ENCODE results near the gene CFAP73.

CFAP73 gene

DNA sequence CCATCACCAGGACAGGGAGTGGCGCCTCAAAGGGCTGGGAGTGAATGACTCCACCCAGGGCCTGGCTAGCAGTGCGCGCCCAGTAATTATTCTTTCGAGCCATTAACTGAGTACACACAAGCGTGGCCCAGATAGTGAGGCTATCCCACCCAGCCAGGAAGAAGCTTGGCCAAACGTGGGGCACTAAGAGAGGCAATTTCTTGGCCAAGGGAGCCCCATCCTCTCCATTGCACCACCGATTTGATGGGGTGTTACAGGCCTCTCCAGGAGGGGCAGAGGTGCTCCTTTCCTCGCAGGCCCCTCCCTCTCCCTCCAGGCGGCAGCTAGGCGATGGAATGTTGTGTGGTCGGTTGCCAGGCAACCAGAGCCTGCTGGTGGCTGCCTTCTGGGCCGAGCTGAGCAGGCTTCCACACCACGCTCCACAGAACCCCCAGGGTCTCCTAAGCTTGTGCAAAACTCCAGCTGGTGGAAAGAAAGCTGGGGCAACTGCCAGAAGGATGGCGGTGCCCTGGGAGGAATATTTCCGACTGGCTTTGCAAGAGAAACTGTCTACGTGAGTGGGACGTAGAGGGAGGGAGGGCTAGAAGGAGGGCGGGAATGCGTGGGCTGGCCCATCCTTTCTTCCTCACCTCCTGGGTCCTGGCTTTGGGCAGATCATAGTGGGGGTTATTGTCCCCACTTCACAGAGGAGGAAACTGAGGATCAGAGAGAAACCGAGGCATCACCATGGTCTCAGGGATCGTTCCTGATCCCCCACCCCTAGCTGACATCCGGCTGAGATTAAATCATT is at the start of gene CFAP73:
Gene CFAP73 (plus strand): TSS at position 364 of the 790 bp plus-strand sequence. CDS start 134 bp downstream, at position 498.
- TF ChIP-seq ZNF274 (IDR thresholded peaks at IDR 0.05; ENCODE audit: low read depth, low read length) = no peak
- no peak within 1 kb of the TSS for H3K4me3 ChIP-seq (ENCODE audit: low read length)

GRCh38 chr12:113099764-113100163 is 49.8 kb upstream of the CFAP73 start:
- H3K4me3 ChIP-seq (ENCODE audit: low read length) = no peak overlapping the region
- TF ChIP-seq ZNF274 (IDR thresholded peaks at IDR 0.05; ENCODE audit: low read depth, low read length) = no peak

DNA sequence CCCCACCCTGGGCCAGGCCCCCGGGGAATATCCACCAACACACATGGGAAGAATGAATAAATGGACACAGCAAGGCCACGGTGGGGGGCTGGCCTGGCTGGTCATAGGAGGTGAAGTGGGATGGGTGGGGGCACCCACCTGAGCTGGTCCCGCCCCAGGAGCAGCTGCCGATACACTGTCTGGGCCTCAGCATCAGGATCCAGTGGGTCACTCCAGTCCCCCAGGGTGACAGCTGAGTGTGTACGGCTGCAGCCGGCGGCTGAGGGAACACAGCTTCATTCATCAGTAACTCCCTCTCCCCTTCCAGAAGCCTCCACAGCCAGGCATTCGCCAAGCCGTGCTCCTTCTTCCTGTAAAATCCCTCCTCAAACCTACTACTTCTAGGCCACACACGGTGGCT is 47.8 kb upstream of the CFAP73 start:
- no peak for TF ChIP-seq ZNF274 (IDR thresholded peaks at IDR 0.05; ENCODE audit: low read depth, low read length)
- no peak overlapping the region for H3K4me3 ChIP-seq (ENCODE audit: low read length)

- no peak for TF ChIP-seq ZNF274 (IDR thresholded peaks at IDR 0.05; ENCODE audit: low read depth, low read length)
- no peak overlapping the region for H3K4me3 ChIP-seq (ENCODE audit: low read length)
Measured at GRCh38 chr12:113102811-113103210, 46.7 kb upstream of the CFAP73 start.

DNA sequence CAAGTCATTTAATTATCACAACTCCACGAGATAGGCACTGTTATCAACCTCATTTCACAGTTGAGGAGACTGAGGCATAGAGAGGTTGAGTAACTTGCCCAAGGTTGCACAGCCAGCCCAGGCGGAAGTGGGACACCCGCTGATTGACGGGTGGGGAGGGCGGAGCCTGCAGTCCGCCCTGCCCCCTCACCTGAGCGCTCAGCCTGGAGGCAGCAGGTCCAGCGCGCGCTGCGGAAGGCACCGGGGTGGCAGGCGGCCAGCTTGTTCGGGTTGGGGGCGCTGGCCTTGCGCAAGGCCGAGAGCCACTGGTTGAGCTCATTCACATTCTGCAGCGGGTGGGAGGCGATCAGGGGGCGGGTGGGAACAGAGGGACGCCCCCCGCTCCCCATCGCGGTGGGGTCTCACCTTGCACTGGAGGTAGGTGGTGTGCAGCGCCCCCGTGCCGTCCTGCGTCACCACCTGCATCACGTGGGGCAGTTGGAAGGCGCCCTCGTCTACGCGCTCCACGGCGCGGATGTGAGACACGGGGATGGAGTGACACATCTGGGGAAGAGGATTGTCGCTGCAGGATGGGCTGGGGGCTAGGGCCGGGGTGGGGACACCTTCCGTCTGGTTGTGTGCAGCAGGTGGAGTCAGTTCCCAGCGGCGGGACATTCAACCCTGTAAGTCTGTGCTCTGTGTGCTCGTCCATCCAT is 45.6 kb upstream of the CFAP73 start:
- H3K4me3 ChIP-seq (ENCODE audit: low read length) = no peak overlapping the region

GRCh38 chr12:113104953-113105510 is 44.5 kb upstream of the CFAP73 start:
- no peak overlapping the region for H3K4me3 ChIP-seq (ENCODE audit: low read length)
- no peak for TF ChIP-seq ZNF274 (IDR thresholded peaks at IDR 0.05; ENCODE audit: low read depth, low read length)

More for the DNA sequence above, 45.6 kb upstream of the CFAP73 start:
- TF ChIP-seq ZNF274 (IDR thresholded peaks at IDR 0.05; ENCODE audit: low read depth, low read length) = no peak

DNA sequence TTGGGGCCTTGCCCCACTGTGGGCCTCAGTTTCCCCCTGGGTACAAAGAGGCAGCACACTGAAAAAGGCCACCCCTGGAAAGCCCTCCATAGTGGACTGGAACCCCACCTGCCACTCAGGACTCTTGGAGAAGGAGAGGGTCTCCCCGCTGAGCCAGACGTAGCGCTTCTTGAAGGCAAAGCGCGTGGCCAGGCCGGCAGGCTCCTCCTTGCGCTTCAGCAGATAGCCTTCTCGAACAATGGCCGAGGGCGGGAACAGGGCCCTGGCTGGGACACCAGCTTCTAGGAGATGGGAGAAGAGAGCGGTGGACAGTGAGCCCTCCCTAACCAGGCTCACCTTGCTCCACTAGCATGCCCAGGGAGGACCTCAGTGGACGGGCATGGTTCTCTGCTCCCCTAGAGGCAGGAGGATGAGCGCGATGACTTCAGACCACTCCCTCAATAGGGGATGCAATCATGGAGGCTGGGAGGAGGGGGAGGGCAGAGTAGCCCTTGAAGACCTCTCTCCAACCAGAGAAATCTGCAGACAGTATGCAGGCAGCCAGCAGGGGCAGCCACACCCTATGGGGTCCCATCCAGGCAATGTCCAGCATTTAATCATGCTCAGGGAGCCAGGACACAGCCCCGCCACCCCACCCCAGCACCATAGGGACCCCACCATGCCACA is 43.8 kb upstream of the CFAP73 start:
- H3K4me3 ChIP-seq (ENCODE audit: low read length) = no peak overlapping the region
- TF ChIP-seq ZNF274 (IDR thresholded peaks at IDR 0.05; ENCODE audit: low read depth, low read length) = no peak

DNA sequence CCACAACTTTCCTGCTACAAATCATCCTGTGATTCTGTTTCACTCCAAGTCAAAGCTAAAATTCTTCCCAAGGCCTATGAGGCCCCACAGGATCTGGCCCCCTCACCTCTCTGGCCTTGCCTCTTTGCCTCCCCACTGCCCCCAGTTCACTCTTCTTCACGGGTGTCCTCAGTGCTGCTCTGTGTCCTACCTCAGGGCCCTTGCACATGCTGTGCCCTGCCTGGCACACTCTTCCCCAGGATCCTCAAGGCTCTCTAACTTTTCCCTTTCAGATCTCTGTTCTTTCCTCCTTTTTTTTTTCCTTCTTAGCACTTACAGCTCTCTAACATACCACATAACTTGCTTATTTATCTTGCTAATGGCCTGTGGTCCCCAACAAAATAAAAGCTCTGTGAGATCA is 43.2 kb upstream of the CFAP73 start:
- no peak overlapping the region for H3K4me3 ChIP-seq (ENCODE audit: low read length)
- no peak for TF ChIP-seq ZNF274 (IDR thresholded peaks at IDR 0.05; ENCODE audit: low read depth, low read length)

DNA sequence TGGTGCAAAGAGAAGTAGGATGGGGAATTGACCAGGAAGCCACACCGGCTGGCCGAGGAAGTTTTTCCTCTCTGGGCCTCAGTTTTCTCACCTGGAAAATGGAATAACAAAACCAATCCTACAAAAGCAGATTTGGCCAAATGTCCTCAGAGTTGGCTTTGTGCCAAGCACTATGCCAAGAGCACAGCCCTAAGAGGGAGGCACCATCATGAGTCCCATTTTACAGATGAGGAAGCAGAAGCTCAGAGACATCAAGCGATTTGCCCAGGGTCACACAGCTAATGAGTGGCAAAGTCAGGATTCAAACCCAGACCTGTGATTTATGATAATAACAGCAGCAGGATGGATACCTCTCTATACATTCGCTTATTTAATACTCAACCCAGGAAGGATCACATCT is 41.2 kb upstream of the CFAP73 start:
- no peak for TF ChIP-seq ZNF274 (IDR thresholded peaks at IDR 0.05; ENCODE audit: low read depth, low read length)
- no peak overlapping the region for H3K4me3 ChIP-seq (ENCODE audit: low read length)

GRCh38 chr12:113109360-113109759 is 40.2 kb upstream of the CFAP73 start:
- no peak for TF ChIP-seq ZNF274 (IDR thresholded peaks at IDR 0.05; ENCODE audit: low read depth, low read length)
- no peak overlapping the region for H3K4me3 ChIP-seq (ENCODE audit: low read length)

- TF ChIP-seq ZNF274 (IDR thresholded peaks at IDR 0.05; ENCODE audit: low read depth, low read length) = no peak
- no peak overlapping the region for H3K4me3 ChIP-seq (ENCODE audit: low read length)
Measured at GRCh38 chr12:113109872-113110599, 39.5 kb upstream of the CFAP73 start.

- H3K4me3 ChIP-seq (ENCODE audit: low read length) = no peak overlapping the region
- no peak for TF ChIP-seq ZNF274 (IDR thresholded peaks at IDR 0.05; ENCODE audit: low read depth, low read length)
Measured at GRCh38 chr12:113111247-113111646, 38.3 kb upstream of the CFAP73 start.

DNA sequence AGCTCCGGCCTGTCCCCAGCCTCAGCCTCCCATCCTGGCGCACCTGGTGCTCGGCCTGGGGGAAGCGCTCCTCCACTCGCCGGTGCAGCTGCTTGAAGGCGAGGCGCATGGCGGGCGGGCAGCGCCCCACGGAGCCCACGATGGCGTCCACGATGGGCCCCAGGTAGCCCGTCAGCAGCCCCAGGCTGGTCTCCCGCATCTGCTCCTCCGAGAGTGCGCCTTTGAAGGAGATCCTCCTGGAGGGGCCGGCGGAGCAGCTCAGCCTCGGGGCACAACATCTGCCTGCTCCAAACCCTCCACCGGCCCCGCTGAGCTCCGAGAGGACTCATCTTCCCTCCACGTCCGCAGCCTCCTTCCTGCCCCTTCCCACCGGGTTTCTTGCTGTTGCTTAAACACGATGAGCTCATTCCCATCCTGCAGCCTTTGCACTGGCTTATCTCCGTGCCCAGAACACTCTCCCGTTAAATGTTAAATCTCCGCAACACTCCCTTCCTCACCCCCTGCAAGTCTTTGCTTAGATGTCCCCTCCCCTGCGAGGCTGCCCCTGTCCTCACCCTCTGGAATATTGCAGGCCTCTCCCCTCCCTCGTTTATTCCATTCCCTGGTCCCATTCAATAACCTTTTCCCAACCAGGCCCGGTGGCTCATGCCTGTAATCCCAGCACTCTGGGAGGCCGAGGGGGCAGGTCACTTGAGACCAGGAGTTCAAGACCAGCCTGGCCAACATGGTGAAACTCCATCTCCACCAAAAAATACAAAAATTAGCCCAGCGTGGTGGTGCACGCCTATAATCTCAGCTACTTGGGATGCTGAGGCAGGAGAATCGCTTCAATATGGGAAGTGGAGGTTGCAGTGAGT is 37.3 kb upstream of the CFAP73 start:
- no peak overlapping the region for H3K4me3 ChIP-seq (ENCODE audit: low read length)
- TF ChIP-seq ZNF274 (IDR thresholded peaks at IDR 0.05; ENCODE audit: low read depth, low read length) = no peak
